Body of pancreas (tissue), 4 donors: ENCODE data around the gene CAPN8.

Source experiments
- CTCF ChIP-seq, 7 experiments: fragments of 450-650 bp in 4 of 7; fragments of 200-600 bp in 3 of 7; sonication (generic) in 3 of 7; IDR thresholded peaks; one replicate each; pipeline ENCODE4 v1.5.1; 2016 to 2019; ENCODE audit warnings: antibody characterized with exemption in 7 of 7
- POLR2A ChIP-seq, 3 donors: fragments of 450-650 bp; IDR thresholded peaks; one replicate each; pipeline ENCODE4 v1.6.1; 2016; ENCODE audit warnings: antibody characterized with exemption in 3 of 3, mild to moderate bottlenecking in 2 of 3

DNA sequence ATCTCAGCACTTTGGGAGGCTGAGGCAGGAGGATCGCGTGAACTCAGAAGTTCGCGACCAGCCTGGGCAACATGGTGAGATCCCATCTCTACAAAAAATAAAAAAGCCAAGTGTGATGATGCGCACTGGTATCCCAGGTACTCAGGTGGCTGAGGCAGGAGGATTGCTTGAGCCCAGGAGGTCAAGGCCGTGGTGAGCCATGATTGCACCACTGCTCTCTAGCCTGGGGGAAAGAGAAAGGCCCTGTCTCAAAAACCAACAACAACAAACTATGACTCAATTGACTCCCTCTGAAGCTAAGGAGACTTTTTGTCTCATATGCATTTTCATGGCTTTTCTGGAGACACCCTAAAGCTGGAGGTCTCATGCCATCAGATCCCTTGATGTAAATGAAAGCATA, 153.4 kb downstream of the CAPN8 start:
- no peak for TF ChIP-seq CTCF (IDR thresholded peaks at IDR 0.05)
- TF ChIP-seq POLR2A (IDR thresholded peaks at IDR 0.05) = no peak
